Spleen (tissue), 11 donors: Measurements from ENCODE around the gene C12orf57. TPM values are rescaled to one million over a fixed set of nuclear protein-coding genes. Genes with fewer than 3 reads are reported as not detected.

Experiments
- DNase-seq: peaks from one replicate; pipeline ENCODE4 v3.0.0-alpha.2; 2020
- H3K27ac ChIP-seq, 8 donors: fragments of 200-600 bp; sonication (generic) in 7 of 8; 1 replicate in 4 of 8; 2 replicates in 4 of 8; pipeline versions ENCODE4 v1.5.0 to v1.8.0; 2016 to 2021; ENCODE audit warnings: inconsistent platforms in 4 of 8, mild to moderate bottlenecking in 4 of 8, moderate library complexity in 1 of 8
- H3K27me3 ChIP-seq, 7 donors: fragments of 200-600 bp; sonication (generic) in 6 of 7; replicated peaks in 1 of 7; 1 replicate in 4 of 7; 2 replicates in 3 of 7; pipeline versions ENCODE4 v1.5.0 to v1.8.0; 2016 to 2021; ENCODE audit warnings: inconsistent platforms in 3 of 7, mild to moderate bottlenecking in 1 of 7
- H3K36me3 ChIP-seq, 6 donors: fragments of 200-600 bp; sonication (generic) in 5 of 6; 1 replicate in 4 of 6; 2 replicates in 2 of 6; pipeline versions ENCODE4 v1.5.0 to v1.8.0; 2016 to 2021; ENCODE audit warnings: inconsistent platforms in 2 of 6
- H3K4me1 ChIP-seq, 6 donors: fragments of 200-600 bp; sonication (generic) in 5 of 6; 1 replicate in 3 of 6; 2 replicates in 3 of 6; pipeline versions ENCODE4 v1.5.0 to v1.8.0; 2016 to 2021; ENCODE audit warnings: inconsistent platforms in 3 of 6
- H3K4me3 ChIP-seq, 8 donors: fragments of 200-600 bp; sonication (generic) in 7 of 8; 1 replicate in 4 of 8; 2 replicates in 4 of 8; pipeline versions ENCODE4 v1.5.0 to v1.8.0; 2016 to 2021; ENCODE audit warnings: inconsistent platforms in 4 of 8, mild to moderate bottlenecking in 4 of 8, moderate library complexity in 2 of 8
- H3K9me3 ChIP-seq, 8 donors: fragments of 200-600 bp; sonication (generic) in 7 of 8; 1 replicate in 4 of 8; 2 replicates in 4 of 8; pipeline versions ENCODE4 v1.5.0 to v1.8.0; 2016 to 2021; ENCODE audit warnings: inconsistent platforms in 4 of 8
- CTCF ChIP-seq, 11 experiments: fragments of 200-600 bp in 7 of 11; fragments of 450-650 bp in 4 of 11; sonication (generic) in 4 of 11; IDR thresholded peaks in 8 of 11; conservative IDR thresholded peaks in 3 of 11; 1 replicate in 7 of 11; 2 replicates in 4 of 11; pipeline versions ENCODE4 v1.4.0 to v1.8.0; 2016 to 2021; ENCODE audit warnings: antibody characterized with exemption in 11 of 11, inconsistent platforms in 4 of 11, mild to moderate bottlenecking in 1 of 11
- POLR2A ChIP-seq, 3 donors: fragments of 450-650 bp; IDR thresholded peaks; one replicate each; pipeline ENCODE4 v1.5.1; 2017; ENCODE audit warnings: antibody characterized with exemption in 3 of 3, mild to moderate bottlenecking in 1 of 3
- POLR2AphosphoS5 ChIP-seq, 3 donors: sonication (generic); formaldehyde crosslinking; IDR thresholded peaks; one replicate each; pipeline ENCODE4 v1.5.1; 2017; ENCODE audit warnings: antibody characterized with exemption in 3 of 3
- WGBS, 5 donors: extraction: QIAGEN DNeasy Blood & Tissue Kit in 3 of 5; methylation state at CpG; one replicate each; pipeline versions ENCODE4 v1.1.5 to v1.1.7; 2013 to 2018; 5-methylcytosine and 5-hydroxymethylcytosine counted together
- intact Hi-C: fragments of 100-400 bp; cut with DNase I; formaldehyde crosslinking; loops from one replicate; pipeline ENCODE4 v1.15.0; 2023; ENCODE audit warnings: low total_unique reads
- microRNA-seq, 3 donors: library from miRNA; unstranded; fragments of <30 nt; microRNA quantifications; one replicate each; pipeline versions ENCODE4 to v1.1.0, GENCODE V29; 2019 to 2020
- polyA plus RNA-seq, 3 donors: library from polyadenylated mRNA; stranded (reverse); fragments of 200-250 nt; gene quantifications; one replicate each; pipeline ENCODE4 v1.2.1, GENCODE V29; 2013
- small RNA-seq, 4 donors: library from RNA; depleted of rRNA; stranded (forward); fragments of <200 nt; gene quantifications; one replicate each; pipeline ENCODE3, GENCODE V24; 2016
- total RNA-seq, 7 donors: library from RNA; depleted of rRNA in 3 of 7; stranded (reverse); fragments of >200 nt in 3 of 7; fragmentation: NEBNext Ultra II Directional in 4 of 7; extraction: Animal tissue kit (Norgen Biotek cat#: 25700) in 4 of 7; gene quantifications; one replicate each; pipeline versions ENCODE4 v1.1.0 to v1.2.1, GENCODE V29; 2016 to 2021
- donor health status: healthy with polysubstance abuse.
- donor health status: DM: no; HTN: no; CAD: no; lungs with moderate emphysema.
- donor health status: DM: no; HTN: no; CAD: no.
- donor health status: Bipolar disorder and iron deficiency.
- donor health status: healthy.
- donor health status: DM: no; HTN: no; CAD: no.
- donor health status: DM: yes; HTN: yes; CAD: no.

The C12orf57 gene
- total and polyA plus RNA-seq, 10 donors, result 79.2 to 364 (median 212) TPM

GRCh38 chr12:6982532-6982931 lies 38.7 kb downstream of the C12orf57 start:
- intact Hi-C loops, result no loop called here
- no peak overlapping the region for H3K27ac ChIP-seq
- no peak overlapping the region for H3K4me3 ChIP-seq
- no peaks in the 10 kb centered on the region for H3K4me1 ChIP-seq
- no peak for TF ChIP-seq POLR2A (IDR thresholded peaks at IDR 0.05)
- TF ChIP-seq CTCF (IDR thresholded peaks at IDR 0.05 in 8 of 11, conservative IDR thresholded peaks at IDR 0.05 in 3 of 11), result no peak
- TF ChIP-seq POLR2AphosphoS5 (IDR thresholded peaks at IDR 0.05), result no peak
- no peak for DNase-seq
- H3K36me3 ChIP-seq, result peaks cover 3 to 98% (median 65%) of the 10 kb centered on the region in 6 donors
- 90 to 97% (median 91%) methylated on average over 7 of the region's 7 CpGs for WGBS, 5 donors
- no peaks in the 10 kb centered on the region for H3K27me3 ChIP-seq
- no peaks in the 10 kb centered on the region for H3K9me3 ChIP-seq

- H3K27me3 ChIP-seq, result no peaks in the 10 kb centered on the region
- 92 to 96% (median 95%) methylated on average over 11 of the region's 11 CpGs for WGBS, 5 donors
- intact Hi-C loops, result no loop called here
- H3K4me3 ChIP-seq, result no peak overlapping the region
- no peak for TF ChIP-seq POLR2A (IDR thresholded peaks at IDR 0.05)
- TF ChIP-seq POLR2AphosphoS5 (IDR thresholded peaks at IDR 0.05), result no peak
- no peak for TF ChIP-seq CTCF (IDR thresholded peaks at IDR 0.05 in 8 of 11, conservative IDR thresholded peaks at IDR 0.05 in 3 of 11)
- peaks cover 0 to 92% (median 24%) of the 10 kb centered on the region in 6 donors for H3K36me3 ChIP-seq
- no peaks in the 10 kb centered on the region for H3K9me3 ChIP-seq
- H3K4me1 ChIP-seq, result no peaks in the 10 kb centered on the region
- no peak for DNase-seq
- H3K27ac ChIP-seq, result no peak overlapping the region
Observed at GRCh38 chr12:6987956-6988553, 44.2 kb downstream of the C12orf57 start.

Small RNAs within 50 kb of the gene (microRNA-seq; reads per million reads assigned to microRNA genes)
- gene MIR141 (14.4 to 31.4 (median 18.2) reads per million in 3 donors), gene MIR200C (170 to 334 (median 309) reads per million in 3 donors)

Small RNAs within 50 kb of the gene (small RNA-seq; reads per million reads assigned to genes)
- gene MIR141 (0.83 to 3.6 (median 2.7) reads per million in 4 donors), gene MIR200C (0.29 to 0.45 (median 0.41) reads per million in 4 donors), gene RNU7-1 (0 reads per million in 4 donors), gene SCARNA12 (0 to 0.55 (median 0.18) reads per million in 4 donors)

Other genes starting within 250 kb of the C12orf57 start
- under 1 TPM in 2 of 7 donors, not detected in 5; 0.28 to 0.30 TPM for gene PIANP, start 243.2 kb upstream of the C12orf57 start, total RNA-seq
- under 1 TPM; 0.10 to 0.24 (median 0.15) TPM for gene PIANP, start 243.2 kb upstream of the C12orf57 start, polyA plus RNA-seq
- gene COPS7A, start 220.0 kb upstream of the C12orf57 start, total RNA-seq, result 10 to 100 TPM; 40.5 to 61.9 (median 49.9) TPM
- 10 to 100 TPM; 29.6 to 50.6 (median 33.7) TPM for gene COPS7A, start 220.0 kb upstream of the C12orf57 start, polyA plus RNA-seq
- 100 to 1,000 TPM in 5 of 7 donors, 10 to 100 TPM in 2; 85.4 to 123 (median 104) TPM for gene MLF2, start 190.9 kb upstream of the C12orf57 start, total RNA-seq
- 100 to 1,000 TPM in 2 of 3 donors, 10 to 100 TPM in 1; 78.0 to 116 (median 101) TPM for gene MLF2, start 190.9 kb upstream of the C12orf57 start, polyA plus RNA-seq
- gene PTMS, start 177.7 kb upstream of the C12orf57 start, total RNA-seq, result 100 to 1,000 TPM in 1 of 7 donors, 10 to 100 TPM in 6; 47.4 to 130 (median 89.1) TPM
- 100 to 1,000 TPM in 2 of 3 donors, 10 to 100 TPM in 1; 70.5 to 169 (median 102) TPM for gene PTMS, start 177.7 kb upstream of the C12orf57 start, polyA plus RNA-seq
- gene LAG3, start 171.5 kb upstream of the C12orf57 start, total RNA-seq, result 10 to 100 TPM in 6 of 7 donors, 1 to 10 TPM in 1; 9.4 to 29.4 (median 17.9) TPM
- 1 to 10 TPM; 3.7 to 4.7 (median 4.5) TPM for gene LAG3, start 171.5 kb upstream of the C12orf57 start, polyA plus RNA-seq
- 100 to 1,000 TPM; 104 to 207 (median 180) TPM for gene CD4, start 154.5 kb upstream of the C12orf57 start, total RNA-seq
- gene CD4, start 154.5 kb upstream of the C12orf57 start, polyA plus RNA-seq, result 10 to 100 TPM; 21.8 to 32.8 (median 23.3) TPM
- gene GPR162, start 122.2 kb upstream of the C12orf57 start, total RNA-seq, result 1 to 10 TPM; 2.1 to 7.1 (median 4.0) TPM
- 10 to 100 TPM in 2 of 3 donors, 1 to 10 TPM in 1; 5.0 to 14.7 (median 10.3) TPM for gene GPR162, start 122.2 kb upstream of the C12orf57 start, polyA plus RNA-seq
- 10 to 100 TPM in 2 of 7 donors, 1 to 10 TPM in 5; 4.2 to 11.7 (median 6.8) TPM for gene P3H3, start 115.6 kb upstream of the C12orf57 start, total RNA-seq
- gene P3H3, start 115.6 kb upstream of the C12orf57 start, polyA plus RNA-seq, result 1 to 10 TPM; 4.6 to 6.9 (median 4.7) TPM
- 1 to 10 TPM in 6 of 7 donors, under 1 TPM in 1; 0.75 to 3.9 (median 2.6) TPM for gene GNB3, start 103.1 kb upstream of the C12orf57 start, total RNA-seq
- gene GNB3, start 103.1 kb upstream of the C12orf57 start, polyA plus RNA-seq, result 1 to 10 TPM in 1 of 3 donors, under 1 TPM in 2; 0.93 to 1.3 (median 0.94) TPM
- 10 to 100 TPM in 1 of 7 donors, 1 to 10 TPM in 6; 1.9 to 10.2 (median 5.8) TPM for gene CDCA3, start 92.7 kb upstream of the C12orf57 start, total RNA-seq
- gene CDCA3, start 92.7 kb upstream of the C12orf57 start, polyA plus RNA-seq, result 10 to 100 TPM in 1 of 3 donors, 1 to 10 TPM in 2; 3.6 to 18.1 (median 5.1) TPM
- gene USP5, start 91.9 kb upstream of the C12orf57 start, total RNA-seq, result 10 to 100 TPM; 29.8 to 62.4 (median 53.5) TPM
- gene USP5, start 91.9 kb upstream of the C12orf57 start, polyA plus RNA-seq, result 10 to 100 TPM; 23.1 to 40.5 (median 23.6) TPM
- gene TPI1, start 76.5 kb upstream of the C12orf57 start, total RNA-seq, result 100 to 1,000 TPM; 218 to 471 (median 288) TPM
- gene TPI1, start 76.5 kb upstream of the C12orf57 start, polyA plus RNA-seq, result 100 to 1,000 TPM; 234 to 364 (median 311) TPM
- gene SPSB2, start 70.7 kb upstream of the C12orf57 start, total RNA-seq, result 10 to 100 TPM in 4 of 7 donors, 1 to 10 TPM in 3; 7.0 to 12.9 (median 10.3) TPM
- 10 to 100 TPM; 11.3 to 17.0 (median 11.5) TPM for gene SPSB2, start 70.7 kb upstream of the C12orf57 start, polyA plus RNA-seq
- 1 to 10 TPM; 3.1 to 9.6 (median 5.9) TPM for gene LRRC23, start 39.2 kb upstream of the C12orf57 start, total RNA-seq
- 10 to 100 TPM in 1 of 3 donors, 1 to 10 TPM in 2; 7.0 to 10.1 (median 7.5) TPM for gene LRRC23, start 39.2 kb upstream of the C12orf57 start, polyA plus RNA-seq
- gene ENO2, start 29.4 kb upstream of the C12orf57 start, total RNA-seq, result 10 to 100 TPM in 6 of 7 donors, 1 to 10 TPM in 1; 7.6 to 37.7 (median 25.0) TPM
- 10 to 100 TPM; 11.5 to 41.3 (median 29.1) TPM for gene ENO2, start 29.4 kb upstream of the C12orf57 start, polyA plus RNA-seq
- 100 to 1,000 TPM in 1 of 7 donors, 10 to 100 TPM in 6; 64.7 to 112 (median 81.7) TPM for gene ATN1, start 16.1 kb upstream of the C12orf57 start, total RNA-seq
- gene ATN1, start 16.1 kb upstream of the C12orf57 start, polyA plus RNA-seq, result 10 to 100 TPM; 10.1 to 42.0 (median 21.4) TPM
- gene RNU7-1, start 206 bp upstream of the C12orf57 start, total RNA-seq, result not detected
- not detected for gene RNU7-1, start 206 bp upstream of the C12orf57 start, polyA plus RNA-seq
- 100 to 1,000 TPM; 314 to 431 (median 423) TPM for gene PTPN6, start 7.3 kb downstream of the C12orf57 start, total RNA-seq
- gene PTPN6, start 7.3 kb downstream of the C12orf57 start, polyA plus RNA-seq, result 100 to 1,000 TPM; 398 to 713 (median 604) TPM
- 100 to 1,000 TPM; 127 to 143 (median 133) TPM for gene PHB2, start 26.6 kb downstream of the C12orf57 start, total RNA-seq
- 100 to 1,000 TPM; 166 to 199 (median 177) TPM for gene PHB2, start 26.6 kb downstream of the C12orf57 start, polyA plus RNA-seq
- gene EMG1, start 26.9 kb downstream of the C12orf57 start, total RNA-seq, result 10 to 100 TPM; 19.9 to 56.3 (median 44.0) TPM
- gene EMG1, start 26.9 kb downstream of the C12orf57 start, polyA plus RNA-seq, result 10 to 100 TPM; 23.6 to 38.3 (median 37.1) TPM
- 10 to 100 TPM; 28.8 to 52.5 (median 40.8) TPM for gene LPCAT3, start 74.5 kb downstream of the C12orf57 start, total RNA-seq
- 10 to 100 TPM in 2 of 3 donors, 1 to 10 TPM in 1; 9.7 to 13.5 (median 11.2) TPM for gene LPCAT3, start 74.5 kb downstream of the C12orf57 start, polyA plus RNA-seq
- 100 to 1,000 TPM; 235 to 451 (median 312) TPM for gene C1S, start 116.7 kb downstream of the C12orf57 start, total RNA-seq
- gene C1S, start 116.7 kb downstream of the C12orf57 start, polyA plus RNA-seq, result 100 to 1,000 TPM; 102 to 179 (median 128) TPM
- 100 to 1,000 TPM; 188 to 421 (median 289) TPM for gene C1R, start 148.4 kb downstream of the C12orf57 start, total RNA-seq
- 100 to 1,000 TPM in 2 of 3 donors, 10 to 100 TPM in 1; 91.8 to 183 (median 154) TPM for gene C1R, start 148.4 kb downstream of the C12orf57 start, polyA plus RNA-seq
- 100 to 1,000 TPM in 3 of 7 donors, 10 to 100 TPM in 4; 67.0 to 126 (median 93.1) TPM for gene C1RL, start 165.2 kb downstream of the C12orf57 start, total RNA-seq
- 10 to 100 TPM; 19.1 to 26.1 (median 20.3) TPM for gene C1RL, start 165.2 kb downstream of the C12orf57 start, polyA plus RNA-seq
- 100 to 1,000 TPM in 5 of 7 donors, 10 to 100 TPM in 2; 55.5 to 158 (median 106) TPM for gene RBP5, start 184.9 kb downstream of the C12orf57 start, total RNA-seq
- 100 to 1,000 TPM in 1 of 3 donors, 10 to 100 TPM in 2; 93.2 to 170 (median 97.7) TPM for gene RBP5, start 184.9 kb downstream of the C12orf57 start, polyA plus RNA-seq
- gene CLSTN3, start 186.3 kb downstream of the C12orf57 start, total RNA-seq, result 100 to 1,000 TPM in 2 of 7 donors, 10 to 100 TPM in 5; 40.1 to 131 (median 87.9) TPM
- 10 to 100 TPM; 15.0 to 21.5 (median 18.7) TPM for gene CLSTN3, start 186.3 kb downstream of the C12orf57 start, polyA plus RNA-seq
- 10 to 100 TPM; 16.9 to 35.8 (median 25.5) TPM for gene PEX5, start 245.7 kb downstream of the C12orf57 start, total RNA-seq
- 10 to 100 TPM; 13.4 to 19.3 (median 14.4) TPM for gene PEX5, start 245.7 kb downstream of the C12orf57 start, polyA plus RNA-seq